ENCODE results near the gene SIN3B.

The SIN3B gene

DNA sequence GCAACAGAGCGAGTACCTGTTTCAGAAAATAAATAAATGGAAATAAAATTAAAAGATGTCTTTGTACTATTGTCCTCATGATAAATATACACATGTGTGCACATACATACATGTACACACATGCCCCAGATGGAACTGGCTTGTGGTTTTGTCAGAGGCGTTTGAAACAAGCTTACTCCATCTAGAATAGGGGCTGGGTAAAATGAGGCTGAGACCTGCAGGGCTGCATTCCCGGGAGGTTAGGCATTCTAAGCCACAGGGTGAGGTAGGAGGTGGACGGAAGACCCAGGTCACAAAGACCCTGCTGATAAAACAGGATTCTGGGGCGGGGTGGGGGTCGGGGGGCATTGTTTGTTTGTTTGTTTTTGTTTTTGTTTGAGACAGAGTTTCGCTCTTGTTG, 8.1 kb upstream of the SIN3B start:
- Mint-ChIP-seq H3K4me1 (peaks cover 28% of the 10 kb centered on the region), H3K4me3 (no peak overlapping the region), H3K36me3 (ENCODE audit: low read depth) (no peaks in the 10 kb centered on the region), H3K27me3 (ENCODE audit: low read depth) (no peaks in the 10 kb centered on the region), H3K27ac (no peak overlapping the region), H3K9me3 (no peaks in the 10 kb centered on the region)
- TF ChIP-seq, protein P1, sequence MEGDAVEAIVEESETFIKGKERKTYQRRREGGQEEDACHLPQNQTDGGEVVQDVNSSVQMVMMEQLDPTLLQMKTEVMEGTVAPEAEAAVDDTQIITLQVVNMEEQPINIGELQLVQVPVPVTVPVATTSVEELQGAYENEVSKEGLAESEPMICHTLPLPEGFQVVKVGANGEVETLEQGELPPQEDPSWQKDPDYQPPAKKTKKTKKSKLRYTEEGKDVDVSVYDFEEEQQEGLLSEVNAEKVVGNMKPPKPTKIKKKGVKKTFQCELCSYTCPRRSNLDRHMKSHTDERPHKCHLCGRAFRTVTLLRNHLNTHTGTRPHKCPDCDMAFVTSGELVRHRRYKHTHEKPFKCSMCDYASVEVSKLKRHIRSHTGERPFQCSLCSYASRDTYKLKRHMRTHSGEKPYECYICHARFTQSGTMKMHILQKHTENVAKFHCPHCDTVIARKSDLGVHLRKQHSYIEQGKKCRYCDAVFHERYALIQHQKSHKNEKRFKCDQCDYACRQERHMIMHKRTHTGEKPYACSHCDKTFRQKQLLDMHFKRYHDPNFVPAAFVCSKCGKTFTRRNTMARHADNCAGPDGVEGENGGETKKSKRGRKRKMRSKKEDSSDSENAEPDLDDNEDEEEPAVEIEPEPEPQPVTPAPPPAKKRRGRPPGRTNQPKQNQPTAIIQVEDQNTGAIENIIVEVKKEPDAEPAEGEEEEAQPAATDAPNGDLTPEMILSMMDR (IDR thresholded peaks at IDR 0.05; ENCODE audit: unreplicated experiment in 3 of 3): no peak

DNA sequence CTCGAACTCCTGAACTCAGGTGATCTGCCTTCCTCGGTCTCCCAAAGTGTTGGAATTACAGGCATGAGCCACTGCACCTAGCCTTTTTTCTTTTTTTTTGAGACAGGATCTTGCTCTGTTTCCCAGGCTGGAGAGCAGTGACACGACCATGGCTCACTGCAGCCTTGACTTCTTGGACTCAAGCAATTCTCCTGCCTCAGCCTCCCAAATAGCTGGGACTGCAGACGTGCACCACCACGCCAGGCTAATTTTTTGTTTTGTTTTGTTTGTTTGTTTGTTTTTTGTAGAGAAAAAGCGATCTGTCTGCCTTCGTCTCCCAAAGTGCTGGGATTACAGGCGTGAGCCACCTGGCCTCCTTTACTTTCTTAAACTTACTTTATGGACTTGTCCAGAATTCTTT, 6.5 kb upstream of the SIN3B start:
- H3K27me3 Mint-ChIP-seq (ENCODE audit: low read depth): no peaks in the 10 kb centered on the region
- H3K9me3 Mint-ChIP-seq: no peaks in the 10 kb centered on the region
- TF ChIP-seq, protein P1 (IDR thresholded peaks at IDR 0.05; ENCODE audit: unreplicated experiment in 3 of 3): no peak
- H3K4me1 Mint-ChIP-seq: peaks cover 33% of the 10 kb centered on the region
- H3K4me3 Mint-ChIP-seq: no peak overlapping the region
- H3K36me3 Mint-ChIP-seq (ENCODE audit: low read depth): no peaks in the 10 kb centered on the region
- H3K27ac Mint-ChIP-seq: peak overlapping the region in 1 of 3 experiments; percentile 48

DNA sequence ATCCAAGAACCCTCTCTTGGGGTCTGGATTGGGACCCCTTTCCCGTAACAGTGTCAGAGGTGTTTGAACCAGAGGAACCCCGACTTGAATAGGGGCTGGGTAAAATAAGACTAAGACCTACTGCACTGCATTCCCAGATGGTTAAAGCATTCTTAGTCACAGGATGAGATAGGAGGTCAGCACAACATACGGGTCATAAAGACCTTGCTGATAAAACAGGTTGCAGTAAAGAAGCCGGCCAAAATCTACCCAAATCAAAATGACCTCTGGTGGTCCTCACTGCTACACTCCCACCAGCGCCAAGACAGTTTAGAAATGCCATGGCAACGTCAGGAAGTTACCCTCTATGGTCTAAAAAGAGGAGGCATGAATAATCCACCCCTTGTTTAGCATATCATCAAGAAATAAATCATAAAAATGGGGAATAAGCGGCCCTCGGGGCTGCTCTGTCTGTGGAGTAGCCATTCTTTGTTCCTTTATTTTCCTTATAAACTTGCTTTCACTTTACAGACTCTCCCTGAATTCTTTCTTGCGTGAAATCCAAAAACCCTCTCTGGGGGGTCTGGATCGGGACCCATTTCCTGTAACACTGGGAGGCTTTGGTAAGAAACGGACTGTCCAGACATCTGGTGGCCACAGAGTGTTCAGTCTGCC, 4.4 kb upstream of the SIN3B start:
- H3K27me3 Mint-ChIP-seq (ENCODE audit: low read depth): no peaks in the 10 kb centered on the region
- H3K27ac Mint-ChIP-seq: peak overlapping the region; percentile 91 to 96 (median 93)
- TF ChIP-seq, protein P1 (IDR thresholded peaks at IDR 0.05; ENCODE audit: unreplicated experiment in 3 of 3): no peak
- no peaks in the 10 kb centered on the region for H3K36me3 Mint-ChIP-seq (ENCODE audit: low read depth)
- H3K9me3 Mint-ChIP-seq: peaks cover 2% of the 10 kb centered on the region
- H3K4me1 Mint-ChIP-seq: peaks cover 40% of the 10 kb centered on the region
- peak overlapping the region; percentile 71 to 80 (median 74) for H3K4me3 Mint-ChIP-seq

DNA sequence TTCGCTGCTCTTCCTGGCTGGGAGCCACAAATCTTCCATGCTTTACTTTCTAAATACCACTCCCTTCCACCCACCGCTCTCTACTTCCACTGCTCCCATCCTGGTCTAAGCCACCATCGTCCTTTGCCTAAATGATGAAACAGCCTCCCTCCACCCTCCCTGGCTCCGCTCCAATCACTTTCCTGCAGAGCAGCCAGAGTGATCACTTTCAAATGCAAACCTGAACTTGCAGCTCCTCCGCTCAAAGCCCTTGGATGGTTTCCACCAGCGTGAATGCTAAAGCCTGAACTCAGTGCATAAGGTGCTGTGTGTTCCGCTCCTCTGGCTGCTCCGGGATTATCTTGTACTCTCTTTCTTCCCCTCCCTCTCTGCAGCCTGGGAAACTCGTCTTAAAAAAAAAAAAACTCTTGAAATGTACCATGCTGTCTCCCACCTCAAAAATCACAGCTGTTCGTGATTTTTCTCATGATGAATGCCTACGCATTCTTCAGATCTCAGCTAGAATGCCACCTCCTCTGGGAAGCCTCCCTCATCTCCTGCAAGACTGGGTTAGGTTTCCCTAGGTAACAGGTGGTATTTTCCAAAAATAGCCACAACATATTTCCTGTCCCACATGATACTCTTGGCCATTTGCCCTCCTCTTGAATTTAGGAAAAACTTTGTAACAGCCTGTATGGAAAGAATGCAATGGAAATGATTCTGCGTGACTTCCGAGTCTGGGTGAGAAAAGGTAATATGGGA, 3.7 kb upstream of the SIN3B start:
- peaks cover 41% of the 10 kb centered on the region for H3K4me1 Mint-ChIP-seq
- TF ChIP-seq, protein P1 (IDR thresholded peaks at IDR 0.05; ENCODE audit: unreplicated experiment in 3 of 3): no peak
- peak overlapping the region; percentile 91 to 96 (median 93) for H3K27ac Mint-ChIP-seq
- no peaks in the 10 kb centered on the region for H3K36me3 Mint-ChIP-seq (ENCODE audit: low read depth)
- H3K9me3 Mint-ChIP-seq: peaks cover 2% of the 10 kb centered on the region
- H3K4me3 Mint-ChIP-seq: peak overlapping the region; percentile 71 to 80 (median 74)
- H3K27me3 Mint-ChIP-seq (ENCODE audit: low read depth): no peaks in the 10 kb centered on the region

DNA sequence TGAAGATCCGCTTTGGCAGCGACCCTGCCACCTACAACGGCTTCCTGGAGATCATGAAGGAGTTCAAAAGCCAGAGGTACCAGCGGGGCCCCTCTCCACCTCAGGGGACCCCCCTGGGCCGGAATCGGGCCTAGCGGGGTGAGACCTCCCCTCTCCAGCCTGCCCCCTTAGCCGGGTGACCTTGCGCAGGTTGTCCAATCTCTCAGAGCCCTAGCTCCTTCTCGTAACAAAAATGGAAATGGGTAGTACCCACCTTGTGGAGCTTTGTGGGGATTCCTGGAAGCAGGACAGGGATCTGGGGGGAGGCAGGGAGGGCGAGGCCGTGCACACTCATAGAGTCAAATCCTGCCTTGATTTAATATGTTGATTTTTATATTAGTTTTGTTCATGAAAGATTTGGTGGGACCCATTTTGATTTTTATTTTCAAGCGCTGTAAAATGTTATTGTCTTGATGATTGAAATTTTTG, 658 bp downstream of the SIN3B start:
- H3K4me1 Mint-ChIP-seq: peaks cover 44% of the 10 kb centered on the region
- H3K27me3 Mint-ChIP-seq (ENCODE audit: low read depth): peaks cover 3% of the 10 kb centered on the region
- peak overlapping the region; percentile 15 to 80 (median 41) for H3K27ac Mint-ChIP-seq
- peaks cover 2% of the 10 kb centered on the region for H3K9me3 Mint-ChIP-seq
- TF ChIP-seq, protein P1 (IDR thresholded peaks at IDR 0.05; ENCODE audit: unreplicated experiment in 3 of 3): no peak
- peak overlapping the region; percentile 87 to 92 (median 91) for H3K4me3 Mint-ChIP-seq
- H3K36me3 Mint-ChIP-seq (ENCODE audit: low read depth): peaks cover 30% of the 10 kb centered on the region
